NCI-H460 (cell line): ENCODE results near the gene DUS3L. TPM values are rescaled to one million over a fixed set of nuclear protein-coding genes. Genes with fewer than 3 reads are reported as not detected.
A peak's percentile ranks its signal among the peaks of the same experiment; 100 is the strongest.

ENCODE experiments used
- DNase-seq: peaks from one replicate; pipeline ENCODE4 v3.0.0-alpha.2; 2016; ENCODE audit warnings: low read depth; ENCODE audit errors: extremely low read depth
- total RNA-seq: library from RNA; depleted of rRNA; stranded (reverse); fragments of >200 nt; shearing (Covaris generic); gene quantifications from 2 replicates; pipeline ENCODE4 v1.2.3, GENCODE V29; 2014

The DUS3L gene
- total RNA-seq, 1 experiment from 2014 or later: 36.4 TPM

- DNase-seq: peak; percentile 58
Measured at GRCh38 chr19:5823579-5824281, 32.8 kb upstream of the DUS3L start.

GRCh38 chr19:5822181-5822844, 31.4 kb upstream of the DUS3L start:
- DNase-seq: no peak

GRCh38 chr19:5821521-5822180, 30.7 kb upstream of the DUS3L start:
- no peak for DNase-seq

- DNase-seq: no peak
Measured at GRCh38 chr19:5820785-5821184, 29.8 kb upstream of the DUS3L start.

- DNase-seq: no peak
Measured at GRCh38 chr19:5818594-5818993, 27.6 kb upstream of the DUS3L start.

- DNase-seq: no peak
Measured at GRCh38 chr19:5817218-5817617, 26.3 kb upstream of the DUS3L start.

GRCh38 chr19:5814852-5815246, 23.9 kb upstream of the DUS3L start:
- no peak for DNase-seq

- no peak for DNase-seq
Measured at GRCh38 chr19:5814123-5814851, 23.3 kb upstream of the DUS3L start.

- DNase-seq: no peak
Measured at GRCh38 chr19:5811117-5811516, 20.2 kb upstream of the DUS3L start.

- DNase-seq: no peak
Measured at GRCh38 chr19:5809469-5809868, 18.5 kb upstream of the DUS3L start.

GRCh38 chr19:5809053-5809452, 18.1 kb upstream of the DUS3L start:
- DNase-seq: no peak

GRCh38 chr19:5808120-5808816, 17.3 kb upstream of the DUS3L start:
- no peak for DNase-seq

- no peak for DNase-seq
Measured at GRCh38 chr19:5806905-5807304, 15.9 kb upstream of the DUS3L start.

- no peak for DNase-seq
Measured at GRCh38 chr19:5806133-5806489, 15.1 kb upstream of the DUS3L start.

GRCh38 chr19:5805462-5806132, 14.6 kb upstream of the DUS3L start:
- DNase-seq: peak; percentile 48

GRCh38 chr19:5804516-5805461, 13.8 kb upstream of the DUS3L start, which contains the start of gene NRTN:
Gene NRTN, plus strand, starts transcription at chr19:5805067. Its CDS starts 19,099 bp downstream, at chr19:5824166.
- DNase-seq: peak; percentile 24

- DNase-seq: peak; percentile 85
Measured at GRCh38 chr19:5803752-5804515, 13.0 kb upstream of the DUS3L start.

GRCh38 chr19:5803441-5803751, 12.4 kb upstream of the DUS3L start:
- no peak for DNase-seq
